Medulla oblongata (tissue), 1 donor: Measurements from ENCODE around the gene MRPL24.
"Not testable (repeated sequence)": the region's sequence is repeated elsewhere in the genome, so short reads cannot be mapped to it uniquely, and the experiment has no call there.

ENCODE experiments used
- DNase-seq: peaks from one replicate; pipeline ENCODE4 v3.0.0-alpha.2; 2015; ENCODE audit errors: extremely low spot score

Gene MRPL24

DNA sequence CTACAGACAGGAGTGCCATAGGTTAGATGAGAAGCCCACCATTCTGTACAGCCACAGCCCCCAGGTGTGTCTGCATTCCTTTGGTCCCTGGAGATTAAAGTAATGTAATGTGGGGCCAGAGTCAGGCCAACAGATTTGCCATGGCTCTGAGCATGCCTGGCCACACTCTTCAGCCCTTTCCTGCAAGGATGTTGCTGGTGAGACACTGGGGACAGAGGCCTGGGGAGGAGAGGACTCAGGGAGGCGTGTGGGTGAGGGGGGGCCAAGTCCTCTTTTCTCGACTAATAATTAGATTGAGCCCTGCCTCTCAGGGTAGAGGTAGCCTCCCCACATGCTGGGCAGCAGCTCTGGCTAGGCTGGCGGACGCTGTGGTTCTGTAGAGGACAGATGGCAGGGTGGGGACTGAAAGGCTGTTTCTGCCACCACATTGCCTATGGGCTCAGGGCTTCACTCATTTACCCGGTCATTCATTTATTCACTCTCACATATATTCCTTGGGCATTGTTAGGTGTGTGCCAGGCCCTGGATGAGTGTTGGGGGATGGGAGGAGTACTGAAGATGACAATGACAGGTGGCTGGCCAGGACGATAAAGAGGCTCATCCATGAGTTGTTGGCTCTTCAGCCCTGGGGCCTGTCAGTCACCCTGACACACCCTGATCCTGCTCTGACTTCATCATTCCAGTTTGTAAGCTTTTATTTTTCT is 19.4 kb upstream of the MRPL24 start:
- no peak for DNase-seq

- DNase-seq = not testable (repeated sequence)
Observed at GRCh38 chr1:156757572-156758253, 16.8 kb upstream of the MRPL24 start.

DNA sequence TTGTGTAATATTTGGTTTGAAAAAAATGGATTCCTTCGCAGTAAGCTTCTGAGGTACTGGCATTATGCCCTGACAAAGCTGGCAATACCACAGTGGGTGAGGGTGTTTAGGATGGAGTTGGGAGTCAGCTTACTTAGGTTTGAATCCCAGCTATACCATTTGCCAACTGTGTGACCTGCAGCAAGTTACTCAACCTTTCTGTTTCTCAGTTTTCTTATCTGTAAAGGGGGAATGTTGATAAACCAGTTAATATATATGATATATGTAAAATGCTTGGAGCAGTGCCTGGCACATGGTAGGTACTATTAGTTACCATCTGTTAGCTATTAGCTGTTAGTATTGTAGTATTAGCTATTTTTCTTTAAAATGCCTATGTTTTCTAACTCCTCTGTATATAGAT is 15.5 kb upstream of the MRPL24 start:
- DNase-seq = no peak

GRCh38 chr1:156755527-156755950 is 14.7 kb upstream of the MRPL24 start:
- DNase-seq = no peak

DNA sequence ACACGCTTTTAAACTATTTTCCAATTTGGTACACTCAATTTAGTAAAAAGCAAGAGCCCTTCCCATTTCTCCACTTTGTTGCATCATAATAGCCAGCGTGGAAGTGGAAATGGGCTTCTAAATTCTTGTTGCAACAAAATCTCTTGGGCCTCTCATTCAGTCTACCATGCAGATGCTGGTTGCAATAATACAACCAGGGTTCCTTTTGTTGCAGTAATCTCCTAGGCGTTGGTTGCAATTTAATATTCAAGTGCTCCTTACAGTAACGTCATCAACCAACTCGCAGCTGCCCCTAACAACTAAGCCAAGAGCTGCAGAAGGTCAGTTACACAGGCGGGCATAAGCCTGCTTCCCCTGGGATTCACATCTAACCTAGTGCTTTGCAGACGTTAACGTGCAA is 13.3 kb upstream of the MRPL24 start:
- DNase-seq = no peak

DNA sequence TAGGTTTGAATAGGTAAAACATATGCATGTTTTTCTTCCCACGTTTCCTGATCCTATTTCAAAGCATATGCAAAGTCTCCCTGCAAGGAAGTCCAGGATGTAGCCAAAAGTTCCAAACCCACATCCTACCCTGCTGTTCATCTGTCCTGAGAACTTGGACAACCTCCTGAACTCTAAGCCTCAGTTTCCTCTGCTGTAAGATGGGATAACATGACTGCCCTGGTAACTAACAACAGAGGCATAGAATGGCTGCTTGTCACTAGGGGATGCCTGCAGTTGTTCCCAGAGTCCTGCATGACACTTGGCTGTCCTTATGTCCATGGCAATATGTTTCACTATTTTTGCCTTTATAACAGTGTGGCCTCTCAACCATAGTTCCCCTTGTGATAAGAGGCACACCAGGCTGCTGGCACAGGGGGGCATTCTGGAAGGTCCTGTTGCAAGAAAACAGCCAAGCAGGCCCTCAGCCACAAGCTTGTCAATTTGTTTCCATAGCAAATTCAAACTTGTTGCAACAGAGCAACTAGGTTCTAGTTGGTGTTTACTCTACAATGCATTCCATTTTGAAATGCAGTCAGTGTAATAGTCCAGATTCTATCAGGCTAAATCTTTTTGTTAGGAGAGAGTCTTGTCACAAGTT is 12.1 kb upstream of the MRPL24 start:
- DNase-seq = no peak

DNA sequence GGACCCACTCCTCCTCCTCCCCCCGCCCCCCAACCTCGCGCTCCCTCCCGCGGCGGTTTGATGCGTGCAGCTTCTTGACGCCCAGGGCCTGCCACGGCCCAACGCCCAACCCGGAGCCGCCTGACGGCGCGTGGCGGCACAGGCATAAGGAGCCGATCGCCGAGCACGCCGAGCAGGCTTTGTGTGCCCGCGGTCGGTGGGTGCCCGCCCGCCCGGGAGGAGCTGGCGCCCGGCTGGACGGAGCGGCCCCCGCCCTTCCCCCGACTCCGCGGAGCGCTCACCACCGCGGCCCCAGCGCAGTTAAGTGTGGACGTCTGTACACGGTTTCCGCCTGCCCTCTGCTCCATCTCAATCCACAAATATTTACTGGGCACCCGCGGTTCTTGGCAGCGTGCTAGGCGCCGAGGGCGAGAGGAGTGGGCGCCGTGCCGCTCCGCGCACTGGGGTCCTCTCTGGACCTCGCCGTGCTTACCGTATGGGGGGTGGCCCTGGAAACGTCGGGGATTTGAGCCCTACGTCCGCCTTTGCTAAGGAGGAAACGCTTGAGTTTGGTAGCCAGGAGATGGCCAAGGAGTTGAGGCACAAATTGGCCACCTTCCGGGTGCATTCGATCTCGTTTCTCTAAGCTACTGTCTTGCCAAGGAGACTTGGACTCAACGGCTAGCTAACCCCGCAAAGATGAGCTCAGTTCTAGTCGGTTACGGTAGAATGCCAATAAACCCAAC is 11.0 kb upstream of the MRPL24 start:
- peak; percentile 98 for DNase-seq

DNA sequence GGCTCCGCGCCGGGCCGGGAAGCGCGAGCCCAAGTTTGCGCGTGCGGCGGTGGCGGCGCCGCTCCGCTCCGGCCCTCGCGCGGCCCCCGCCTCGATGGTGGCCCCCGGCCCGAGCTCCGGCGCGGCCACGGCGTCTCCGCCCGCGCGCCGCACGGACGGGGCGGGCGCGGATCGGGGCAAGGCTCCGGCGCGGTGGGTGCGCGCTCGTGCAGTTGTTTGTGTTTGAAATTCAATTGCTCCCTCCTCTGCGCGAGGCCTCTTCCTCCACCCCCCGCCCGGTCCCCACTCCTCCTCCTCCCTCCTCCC is 10.5 kb upstream of the MRPL24 start, which contains the start of gene HDGF:
Gene HDGF, minus strand, starts transcription at position 225 of the 306 bp plus-strand sequence. CDS start 246 bp downstream, outside the sequence.
- DNase-seq = no peak

- DNase-seq = no peak
Observed at GRCh38 chr1:156750711-156751450, 10.0 kb upstream of the MRPL24 start.

- DNase-seq = no peak
Observed at GRCh38 chr1:156750191-156750672, 9.3 kb upstream of the MRPL24 start.

- no peak for DNase-seq
Observed at GRCh38 chr1:156749419-156750118, 8.7 kb upstream of the MRPL24 start.

DNA sequence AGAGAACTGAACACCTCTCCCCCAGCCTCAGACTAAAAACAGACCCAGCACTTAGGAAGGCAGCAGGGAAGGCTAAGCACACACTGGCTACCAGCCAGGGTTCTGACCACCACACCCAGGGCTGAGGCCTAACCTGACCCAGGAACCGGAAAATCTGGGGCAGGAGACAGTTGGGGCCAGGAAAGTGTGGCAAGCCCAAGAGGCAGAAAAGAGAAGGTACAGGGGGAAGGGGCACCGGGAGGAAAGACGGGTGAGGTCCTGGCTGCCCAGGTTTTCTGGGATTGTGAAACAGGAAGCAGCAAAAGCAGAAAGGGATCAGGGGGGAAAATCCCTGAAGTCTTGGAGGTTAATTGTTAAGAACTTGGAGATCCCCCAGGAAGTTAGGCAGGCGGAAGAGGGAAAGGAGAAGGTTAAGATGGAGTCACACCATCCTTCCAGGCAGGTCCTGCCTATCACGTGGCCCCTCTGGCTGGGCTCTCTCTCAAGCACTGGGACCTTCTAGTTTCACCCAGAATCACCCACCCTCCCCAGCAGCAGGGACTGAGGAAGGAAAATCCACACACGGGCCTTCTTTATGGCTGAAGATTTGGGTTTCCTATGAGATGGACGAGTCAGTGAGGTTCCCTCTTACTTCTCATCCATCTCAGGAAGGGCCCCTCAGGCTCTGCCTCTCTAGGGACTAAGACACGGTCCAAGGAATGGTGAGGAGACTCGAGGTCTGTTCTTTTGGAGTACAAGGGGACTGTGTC is 8.0 kb upstream of the MRPL24 start:
- DNase-seq = peak; percentile 78

- no peak for DNase-seq
Observed at GRCh38 chr1:156747742-156748669, 7.1 kb upstream of the MRPL24 start.

DNA sequence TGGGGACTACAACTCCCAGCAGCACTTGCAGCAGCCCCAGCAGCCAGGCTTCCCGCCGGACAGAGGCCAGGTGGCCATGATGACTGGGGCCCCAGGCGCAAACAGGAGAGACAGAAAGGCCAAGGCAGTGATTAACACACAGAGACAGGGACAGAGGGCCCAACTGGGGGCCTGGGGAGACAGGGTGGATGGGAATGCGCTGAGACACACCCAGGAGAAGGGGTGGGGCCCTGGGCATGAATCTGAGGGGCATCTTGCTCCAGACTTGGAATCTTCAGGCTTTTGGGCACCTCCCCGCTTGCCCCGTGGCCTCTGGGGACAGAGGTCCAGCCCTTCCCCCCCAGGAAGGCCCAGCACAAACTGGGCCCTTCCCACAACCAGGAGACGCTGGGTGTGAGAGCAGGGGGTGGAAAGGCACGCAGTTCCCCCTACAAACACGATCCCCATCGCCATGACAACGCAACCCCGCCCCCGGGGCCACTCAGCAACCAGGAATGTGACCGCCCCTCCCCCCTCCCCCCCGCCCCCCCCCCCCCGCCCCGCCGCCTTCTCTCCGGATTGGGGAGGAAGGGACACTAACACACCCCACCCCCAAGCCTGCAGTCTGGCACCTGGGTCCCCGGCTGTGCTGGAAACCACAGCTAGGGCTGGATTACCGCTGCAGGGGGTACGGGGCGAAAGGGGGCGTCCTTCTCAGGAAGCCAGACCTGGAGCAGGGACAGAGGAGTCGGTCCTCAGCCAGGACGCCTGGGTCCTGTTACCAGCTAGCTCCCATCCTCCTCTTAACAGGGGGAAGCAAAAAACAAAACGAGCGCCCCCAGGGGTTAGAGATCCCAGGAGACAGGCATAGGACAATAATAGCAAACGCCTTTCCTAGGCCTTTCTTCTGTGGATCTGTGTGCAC is 6.1 kb upstream of the MRPL24 start:
- DNase-seq = peak; percentile 79

GRCh38 chr1:156746406-156746727 is 5.5 kb upstream of the MRPL24 start:
- no peak for DNase-seq

- no peak for DNase-seq
Observed at GRCh38 chr1:156745881-156746280, 5.0 kb upstream of the MRPL24 start.

GRCh38 chr1:156744786-156745419 is 4.0 kb upstream of the MRPL24 start:
- DNase-seq = no peak

GRCh38 chr1:156744344-156744743 is 3.5 kb upstream of the MRPL24 start:
- DNase-seq = no peak
